Posterior vena cava (tissue), 2 donors: ENCODE data around the gene NPAS3. TPM values are rescaled to one million over a fixed set of nuclear protein-coding genes. Genes with fewer than 3 reads are reported as not detected.

Experiments used
- DNase-seq: peaks from one replicate; pipeline ENCODE4 v3.0.0-alpha.2; 2020; ENCODE audit warnings: low spot score
- intact Hi-C, 2 donors: fragments of 100-400 bp; cut with DNase I; formaldehyde crosslinking; loops; one replicate each; pipeline versions ENCODE4 v1.14.1 to v1.14.2; 2022 to 2023
- total RNA-seq, 2 donors: library from RNA; stranded (reverse); fragmentation: NEBNext Ultra II Directional; extraction: Animal tissue kit (Norgen Biotek cat#: 25700); gene quantifications; one replicate each; pipeline ENCODE4 v1.2.1, GENCODE V29; 2021
- donor health status: DM: yes; HTN: yes; CAD: no.
- donor health status: DM: yes; HTN: yes; CAD: no.

NPAS3 gene
- total RNA-seq, 2 donors from 2014 or later = 1.3 to 2.6 TPM

- intact Hi-C loops = no loop called here
Measured at GRCh38 chr14:33126433-33126832, 187.8 kb downstream of the NPAS3 start.

GRCh38 chr14:33127531-33127930 is 188.9 kb downstream of the NPAS3 start:
- intact Hi-C loops = no loop called here
- DNase-seq = no peak

More at GRCh38 chr14:33126433-33126832, 187.8 kb downstream of the NPAS3 start:
- no peak for DNase-seq

- intact Hi-C loops = no loop called here
- DNase-seq = no peak
Measured at GRCh38 chr14:33131801-33132200, 193.1 kb downstream of the NPAS3 start.

- intact Hi-C loops = no loop called here
- DNase-seq = no peak
Measured at GRCh38 chr14:33134162-33134561, 195.5 kb downstream of the NPAS3 start.

- intact Hi-C loops = no loop called here
- DNase-seq = no peak
Measured at GRCh38 chr14:33134975-33135374, 196.3 kb downstream of the NPAS3 start.

- intact Hi-C loops = no loop called here
- DNase-seq = no peak
Measured at GRCh38 chr14:33150666-33151428, 212.2 kb downstream of the NPAS3 start.

- intact Hi-C loops = no loop called here
Measured at GRCh38 chr14:33163109-33163508, 224.4 kb downstream of the NPAS3 start.

GRCh38 chr14:33163600-33163999 is 224.9 kb downstream of the NPAS3 start:
- no peak for DNase-seq
- intact Hi-C loops = no loop called here

More at GRCh38 chr14:33163109-33163508, 224.4 kb downstream of the NPAS3 start:
- DNase-seq = no peak

- intact Hi-C loops = no loop called here
- no peak for DNase-seq
Measured at GRCh38 chr14:33165144-33165925, 226.7 kb downstream of the NPAS3 start.

- intact Hi-C loops = no loop called here
- no peak for DNase-seq
Measured at GRCh38 chr14:33165926-33166289, 227.2 kb downstream of the NPAS3 start.

- DNase-seq = no peak
- intact Hi-C loops = no loop called here
Measured at GRCh38 chr14:33175951-33176350, 237.3 kb downstream of the NPAS3 start.

GRCh38 chr14:33184587-33184986 is 245.9 kb downstream of the NPAS3 start:
- DNase-seq = no peak
- intact Hi-C loops = no loop called here

GRCh38 chr14:33186656-33187055 is 248.0 kb downstream of the NPAS3 start:
- intact Hi-C loops = no loop called here
- DNase-seq = no peak

GRCh38 chr14:33188880-33189279 is 250.2 kb downstream of the NPAS3 start:
- intact Hi-C loops = no loop called here
- no peak for DNase-seq

- intact Hi-C loops = no loop called here
- no peak for DNase-seq
Measured at GRCh38 chr14:33191855-33192254, 253.2 kb downstream of the NPAS3 start.

GRCh38 chr14:33194551-33194950 is 255.9 kb downstream of the NPAS3 start:
- no peak for DNase-seq
- intact Hi-C loops = no loop called here

GRCh38 chr14:33198684-33199083 is 260.0 kb downstream of the NPAS3 start:
- DNase-seq = no peak
- intact Hi-C loops = no loop called here

- intact Hi-C loops = no loop called here
- DNase-seq = no peak
Measured at GRCh38 chr14:33201116-33201515, 262.4 kb downstream of the NPAS3 start.

GRCh38 chr14:33206981-33207380 is 268.3 kb downstream of the NPAS3 start:
- DNase-seq = no peak
- intact Hi-C loops = no loop called here

GRCh38 chr14:33207467-33208017 is 268.9 kb downstream of the NPAS3 start:
- DNase-seq = no peak
- intact Hi-C loops = no loop called here
